ENCODE data around the gene ACTN2.
A peak's percentile ranks its signal among the peaks of the same experiment; 100 is the strongest.

The ACTN2 gene

GRCh38 chr1:236744533-236744932, 58.2 kb downstream of the ACTN2 start:
- no peak for DNase-seq

DNA sequence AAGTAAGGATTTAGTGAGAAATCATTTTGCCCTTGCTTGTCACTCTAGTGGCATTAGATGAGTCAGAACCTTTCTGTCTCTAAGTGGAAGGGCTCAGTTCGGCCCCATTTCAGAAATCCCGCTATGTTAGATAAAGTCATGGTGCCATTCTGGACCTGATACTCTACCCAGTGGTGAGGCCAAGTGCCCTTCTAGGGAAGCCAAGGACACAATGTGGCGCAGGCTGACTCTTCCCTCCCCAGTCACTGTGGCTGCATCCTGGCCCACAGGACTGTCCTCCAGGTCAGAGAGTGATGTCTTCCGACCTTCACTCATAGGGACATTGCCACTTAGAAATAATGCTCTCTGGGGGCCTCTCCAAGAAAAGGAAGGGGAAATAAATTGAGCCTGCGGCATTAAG, 60.5 kb downstream of the ACTN2 start:
- no peak for DNase-seq

DNA sequence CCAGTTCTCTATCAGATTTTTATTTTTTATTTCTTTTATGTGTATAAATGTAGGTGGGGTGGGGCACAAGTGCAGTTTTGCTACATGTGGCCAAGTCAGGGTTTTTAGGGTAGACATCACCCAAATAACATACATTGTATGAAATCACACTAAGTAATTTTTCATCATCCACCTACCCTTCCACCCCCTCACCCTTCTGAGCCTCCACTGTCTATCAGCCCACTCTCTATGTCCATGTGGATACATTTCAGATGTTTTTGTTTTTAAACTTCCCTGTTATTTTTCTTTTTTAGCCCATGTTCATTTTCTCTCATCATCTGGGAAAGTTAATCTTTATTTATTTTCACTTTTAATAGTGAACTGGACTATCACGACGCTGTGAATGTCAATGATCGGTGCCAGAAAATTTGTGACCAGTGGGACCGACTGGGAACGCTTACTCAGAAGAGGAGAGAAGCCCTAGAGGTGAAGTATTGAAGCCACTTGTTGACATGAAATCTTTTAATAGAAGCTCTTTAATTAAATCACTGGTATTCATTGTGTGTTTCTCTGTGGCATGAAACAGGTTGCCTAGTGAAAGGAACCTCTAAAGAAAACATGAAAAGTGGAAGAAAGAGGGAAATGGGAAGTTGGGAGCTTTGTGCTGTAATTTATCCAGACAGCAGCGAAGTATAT, 61.1 kb downstream of the ACTN2 start:
- DNase-seq = no peak

GRCh38 chr1:236748268-236748870, 62.1 kb downstream of the ACTN2 start:
- no peak for DNase-seq

GRCh38 chr1:236750928-236751327, 64.6 kb downstream of the ACTN2 start:
- DNase-seq = no peak

- DNase-seq = no peak
These were observed 65.1 kb downstream of the ACTN2 start for GRCh38 chr1:236751385-236751784.

DNA sequence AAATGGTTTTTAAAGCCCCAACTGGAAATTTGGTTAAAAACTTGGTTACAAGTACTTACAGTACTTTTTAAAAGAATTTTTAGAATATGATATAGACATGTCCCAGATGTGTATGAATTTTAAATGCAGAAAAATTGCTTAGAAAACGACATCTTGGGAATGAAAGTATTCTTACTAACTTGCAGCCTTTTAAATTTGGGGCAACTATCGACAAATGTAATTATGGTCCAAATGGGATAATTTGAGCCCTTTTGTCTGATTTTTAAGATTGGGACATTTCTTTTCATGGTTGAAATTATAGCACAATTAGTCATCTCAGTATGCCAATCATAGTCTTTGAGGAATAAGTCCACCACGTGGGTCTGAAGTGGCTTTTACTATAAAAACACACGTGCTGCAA, 65.6 kb downstream of the ACTN2 start:
- no peak for DNase-seq

- no peak for DNase-seq
These were observed 67.2 kb downstream of the ACTN2 start for GRCh38 chr1:236753516-236753915.

GRCh38 chr1:236753964-236754363, 67.7 kb downstream of the ACTN2 start:
- DNase-seq = no peak

GRCh38 chr1:236754525-236755210, 68.4 kb downstream of the ACTN2 start:
- no peak for DNase-seq

DNA sequence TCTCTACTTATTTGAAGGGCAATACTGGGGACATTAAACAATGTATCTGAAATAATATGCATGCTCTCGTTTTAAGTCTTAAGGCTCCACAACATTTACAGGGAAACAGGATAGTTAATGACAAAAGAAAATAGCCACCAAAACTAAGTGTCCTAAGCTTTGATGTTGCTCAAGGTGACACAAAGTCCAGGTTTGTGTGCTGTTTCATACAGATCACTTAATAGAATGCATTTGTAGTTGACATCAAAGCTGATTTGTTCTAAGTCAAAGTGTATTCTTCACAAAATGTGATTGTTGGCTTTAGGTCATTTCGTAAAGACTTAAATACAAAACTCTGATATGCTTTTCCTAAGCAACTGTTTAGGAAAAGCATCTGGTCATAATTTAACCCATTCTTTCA, 71.3 kb downstream of the ACTN2 start:
- no peak for DNase-seq

DNA sequence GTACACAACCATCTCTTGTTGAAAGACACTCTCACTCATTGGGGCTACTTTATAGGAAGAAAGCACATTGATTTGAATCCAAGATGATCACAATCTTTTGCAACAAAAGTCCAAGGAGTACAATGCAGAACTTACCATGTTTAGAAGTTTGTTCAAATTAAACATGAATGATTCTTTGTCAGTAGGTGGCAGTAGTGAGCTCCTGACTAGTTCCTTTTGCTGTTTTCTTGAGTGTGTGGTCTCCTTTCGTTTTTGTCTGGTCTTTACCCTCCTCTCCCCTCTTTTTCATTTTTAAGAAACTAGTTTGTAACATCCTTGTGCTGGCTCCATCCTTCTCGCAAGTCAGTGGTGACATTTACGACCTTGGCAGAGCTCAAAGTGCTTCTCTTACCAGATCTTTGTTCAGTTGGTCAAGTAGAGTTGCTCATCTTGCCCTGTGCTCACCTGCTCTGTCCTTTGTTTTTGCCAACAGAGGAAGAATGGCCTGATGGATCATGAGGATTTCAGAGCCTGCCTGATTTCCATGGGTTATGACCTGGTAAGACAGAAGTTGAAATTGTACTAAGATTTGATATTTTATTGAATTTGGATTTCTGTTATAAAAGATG, 73.1 kb downstream of the ACTN2 start:
- DNase-seq = peak in 1 of 2 experiments; percentile 6

GRCh38 chr1:236760480-236760879, 74.2 kb downstream of the ACTN2 start:
- DNase-seq = no peak

- DNase-seq = no peak
These were observed 74.7 kb downstream of the ACTN2 start for GRCh38 chr1:236760986-236761385.

DNA sequence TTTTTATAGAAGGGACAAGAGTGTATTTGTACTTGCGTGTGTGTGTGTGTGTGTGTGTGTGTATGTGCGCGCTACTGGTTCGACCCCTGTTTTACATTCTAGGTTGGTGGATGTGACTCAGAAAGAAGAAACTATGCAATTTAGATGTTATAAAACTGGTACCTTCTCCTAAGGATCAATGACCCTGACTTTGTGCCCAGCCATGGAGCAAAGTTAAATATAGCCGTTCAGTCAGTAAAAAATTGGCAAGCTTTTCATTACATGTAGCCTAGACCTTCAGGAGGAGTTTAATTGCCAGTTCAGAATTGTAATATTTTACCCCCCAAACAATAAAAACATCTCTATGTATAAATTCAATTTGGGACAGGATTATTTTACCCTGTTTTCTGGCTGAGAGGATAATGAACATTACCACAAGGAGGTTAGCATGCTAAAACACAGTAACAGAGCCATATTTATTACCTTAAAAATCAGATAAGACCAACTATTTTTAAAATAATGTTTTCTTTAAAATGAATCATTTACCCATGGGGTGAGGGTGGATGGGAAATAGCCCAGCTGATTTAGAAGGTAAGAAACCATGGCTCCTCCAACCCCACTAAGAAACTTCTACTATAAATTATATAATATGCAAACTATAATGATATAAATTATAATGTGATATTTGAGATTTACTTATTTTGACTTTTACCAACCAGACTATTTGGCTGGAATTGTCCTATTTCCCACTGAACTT, 75.3 kb downstream of the ACTN2 start:
- no peak for DNase-seq

DNA sequence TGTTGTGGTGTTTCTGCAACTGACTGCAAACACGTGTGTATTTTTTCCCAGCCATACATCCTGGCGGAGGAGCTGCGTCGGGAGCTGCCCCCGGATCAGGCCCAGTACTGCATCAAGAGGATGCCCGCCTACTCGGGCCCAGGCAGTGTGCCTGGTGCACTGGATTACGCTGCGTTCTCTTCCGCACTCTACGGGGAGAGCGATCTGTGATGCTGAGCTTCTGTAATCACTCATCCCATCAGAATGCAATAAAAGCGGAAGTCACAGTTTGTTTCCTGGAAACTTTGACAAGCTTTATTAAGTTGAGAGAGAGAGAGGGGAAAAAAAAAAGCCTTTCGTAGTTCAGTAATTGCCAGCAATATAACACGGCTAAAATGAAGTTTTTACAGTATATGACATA, 76.1 kb downstream of the ACTN2 start:
- DNase-seq = no peak

- DNase-seq = no peak
These were observed 79.5 kb downstream of the ACTN2 start for GRCh38 chr1:236765831-236766230.

GRCh38 chr1:236766506-236766905, 80.2 kb downstream of the ACTN2 start:
- DNase-seq = no peak

DNA sequence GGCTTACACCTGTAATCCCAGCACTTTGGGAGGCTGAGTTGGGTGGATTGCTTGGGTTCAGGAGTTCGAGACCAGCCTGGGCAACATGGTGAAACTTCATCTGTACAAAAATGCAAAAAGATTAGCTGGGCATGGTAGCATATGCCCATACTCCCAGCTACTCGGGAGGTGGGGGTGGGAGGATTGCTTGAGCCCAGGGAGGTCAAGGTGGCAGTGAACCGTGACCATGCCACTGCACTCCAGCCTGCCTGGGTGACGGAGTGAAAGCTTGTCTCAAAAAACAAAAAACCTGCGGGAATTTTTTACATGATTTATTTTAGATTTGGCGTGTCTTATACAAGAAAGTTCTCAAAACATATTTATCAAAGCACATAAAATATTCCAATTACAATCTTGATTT, 81.0 kb downstream of the ACTN2 start:
- DNase-seq = no peak

GRCh38 chr1:236768601-236769000, 82.3 kb downstream of the ACTN2 start:
- DNase-seq = no peak

GRCh38 chr1:236773919-236774318, 87.6 kb downstream of the ACTN2 start:
- DNase-seq = no peak

GRCh38 chr1:236774926-236775325, 88.6 kb downstream of the ACTN2 start:
- peak in 1 of 2 experiments; percentile 10 for DNase-seq

- no peak for DNase-seq
These were observed 93.0 kb downstream of the ACTN2 start for GRCh38 chr1:236779312-236779711.

Data from NCI-H1930 (cell line).